Measurements from ENCODE around the gene GATB. TPM values are rescaled to one million over a fixed set of nuclear protein-coding genes. Genes with fewer than 3 reads are reported as not detected.
A peak's percentile ranks its signal among the peaks of the same experiment; 100 is the strongest.

GATB gene
- polyA plus RNA-seq, 1 donor: 35.6 TPM

DNA sequence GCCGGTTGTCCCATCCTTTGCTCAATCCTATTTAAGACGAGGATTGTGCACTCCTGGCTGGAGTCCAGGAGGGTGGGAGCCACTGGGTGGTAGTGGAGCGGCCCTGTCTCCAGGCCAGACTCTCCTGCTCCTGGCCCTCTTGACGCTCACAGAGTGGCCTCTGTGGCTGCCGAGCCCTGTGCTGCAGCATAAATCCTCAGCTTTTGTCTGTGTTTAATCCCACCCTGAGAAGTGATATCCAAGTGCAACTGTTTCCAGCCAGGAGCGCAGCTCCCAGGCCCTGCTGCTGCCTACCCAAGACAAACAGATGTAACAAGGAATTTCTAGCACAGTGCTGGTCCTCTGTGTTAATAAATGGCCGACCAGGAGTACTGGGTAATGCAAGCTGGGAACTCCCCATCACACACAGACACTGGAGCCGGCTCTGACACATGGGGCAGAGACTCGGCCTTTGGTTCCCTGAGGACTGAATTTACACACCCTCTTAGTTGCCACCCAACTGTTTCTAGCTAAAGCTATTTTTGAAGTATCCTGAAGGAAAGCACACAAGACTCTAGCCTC lies 85.3 kb downstream of the GATB start:
- no peak for DNase-seq

- no peak for DNase-seq
Observed at GRCh38 chr4:151674804-151675391, 85.9 kb downstream of the GATB start.

GRCh38 chr4:151673908-151674520 lies 86.8 kb downstream of the GATB start:
- DNase-seq: no peak

DNA sequence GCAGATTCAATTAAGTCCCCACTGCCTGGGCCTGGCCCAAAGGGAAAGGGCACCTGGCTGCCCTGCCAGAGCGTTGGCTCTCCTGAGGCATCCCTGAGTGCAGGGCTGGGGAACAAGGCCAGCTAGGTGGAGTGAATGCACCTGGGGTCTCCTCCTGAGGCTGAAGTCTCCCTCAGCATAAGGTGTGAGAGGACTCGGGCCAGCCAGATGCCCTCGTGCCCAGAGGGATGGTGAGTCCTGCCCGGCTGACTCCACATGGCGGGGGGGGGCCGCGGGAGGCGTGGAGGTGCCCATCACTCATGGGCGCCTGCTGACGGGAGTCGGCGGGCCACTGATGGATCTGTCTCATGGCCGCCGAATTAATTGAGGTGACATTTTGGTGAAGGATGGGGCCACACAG lies 87.8 kb downstream of the GATB start:
- no peak for DNase-seq

- DNase-seq: no peak
Observed at GRCh38 chr4:151671541-151672059, 89.2 kb downstream of the GATB start.

DNA sequence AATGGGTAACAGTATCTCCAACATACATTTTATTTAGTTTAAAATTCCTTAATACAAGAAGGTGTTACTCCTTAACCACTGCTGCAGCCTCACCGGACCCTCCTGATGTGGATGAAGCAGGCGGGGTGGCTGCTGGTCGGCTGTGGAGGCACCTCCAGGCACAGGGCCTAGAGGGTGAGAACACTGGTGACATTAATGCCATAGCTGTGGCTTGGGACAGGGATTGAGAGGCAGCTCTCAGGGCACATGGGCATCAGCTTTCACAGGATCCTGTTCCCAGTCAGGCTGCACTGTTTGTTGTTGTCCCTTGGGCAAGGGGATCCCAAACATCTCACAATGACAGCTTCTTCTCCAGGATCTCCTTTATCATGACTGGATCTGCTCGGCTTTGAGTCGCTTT lies 90.0 kb downstream of the GATB start:
- DNase-seq: no peak

DNA sequence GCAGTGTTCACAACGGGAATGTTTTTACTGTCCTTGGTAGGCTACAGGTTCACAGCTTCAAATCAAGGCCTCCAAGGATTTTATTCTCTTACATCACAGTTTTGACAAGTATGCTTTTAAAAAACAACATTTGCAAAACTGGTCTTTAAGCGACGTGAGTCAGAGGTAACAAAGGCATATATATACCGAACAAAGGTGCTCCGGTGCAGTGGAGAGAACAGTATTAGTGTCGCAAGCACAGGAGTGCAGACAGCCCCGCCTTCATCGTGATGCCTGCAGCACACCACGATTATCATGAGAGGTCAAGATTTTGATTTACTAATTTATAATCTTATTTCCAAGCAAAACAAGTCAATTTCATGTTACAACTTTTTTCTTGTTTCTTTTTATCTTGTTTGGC lies 90.8 kb downstream of the GATB start:
- no peak for DNase-seq

DNA sequence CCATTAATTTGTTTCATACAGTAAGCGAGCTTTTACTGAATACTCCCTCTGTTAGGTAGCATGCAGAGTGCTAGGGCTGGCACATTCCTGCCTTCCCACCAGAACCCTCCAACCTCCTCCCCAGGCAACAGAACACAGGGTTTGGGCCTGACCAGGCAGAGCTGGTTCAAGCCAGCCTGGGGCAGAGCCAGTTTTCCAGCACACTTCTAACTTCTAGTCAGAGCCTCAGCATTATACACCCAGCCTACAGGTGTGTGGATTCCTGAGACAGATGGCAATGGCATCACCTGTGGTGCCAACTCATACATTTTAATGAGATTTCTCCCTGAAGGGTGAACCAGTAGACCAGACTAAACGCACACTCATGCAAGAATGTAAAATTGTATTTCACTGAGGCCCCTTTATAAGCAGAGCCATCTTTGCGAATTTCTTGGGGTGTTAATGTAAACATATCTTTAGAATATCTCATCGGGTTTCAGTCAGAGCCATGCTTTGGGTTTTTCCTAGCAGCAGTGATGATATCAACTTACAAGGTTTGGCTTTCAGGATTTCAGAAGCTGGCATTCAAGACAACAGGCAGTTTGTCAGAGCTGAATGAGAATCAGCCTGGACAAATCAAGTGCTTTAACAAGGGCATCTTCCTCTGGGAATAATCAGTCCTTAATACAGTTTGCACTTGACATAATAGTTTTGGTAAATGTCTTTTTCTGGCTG lies 92.0 kb downstream of the GATB start:
- DNase-seq: no peak

- DNase-seq: no peak
Observed at GRCh38 chr4:151667666-151668065, 93.1 kb downstream of the GATB start.

- DNase-seq: peak; percentile 59
Observed at GRCh38 chr4:151667048-151667447, 93.8 kb downstream of the GATB start.

GRCh38 chr4:151666501-151666900 lies 94.3 kb downstream of the GATB start:
- no peak for DNase-seq

- DNase-seq: no peak
Observed at GRCh38 chr4:151665785-151666127, 95.1 kb downstream of the GATB start.

DNA sequence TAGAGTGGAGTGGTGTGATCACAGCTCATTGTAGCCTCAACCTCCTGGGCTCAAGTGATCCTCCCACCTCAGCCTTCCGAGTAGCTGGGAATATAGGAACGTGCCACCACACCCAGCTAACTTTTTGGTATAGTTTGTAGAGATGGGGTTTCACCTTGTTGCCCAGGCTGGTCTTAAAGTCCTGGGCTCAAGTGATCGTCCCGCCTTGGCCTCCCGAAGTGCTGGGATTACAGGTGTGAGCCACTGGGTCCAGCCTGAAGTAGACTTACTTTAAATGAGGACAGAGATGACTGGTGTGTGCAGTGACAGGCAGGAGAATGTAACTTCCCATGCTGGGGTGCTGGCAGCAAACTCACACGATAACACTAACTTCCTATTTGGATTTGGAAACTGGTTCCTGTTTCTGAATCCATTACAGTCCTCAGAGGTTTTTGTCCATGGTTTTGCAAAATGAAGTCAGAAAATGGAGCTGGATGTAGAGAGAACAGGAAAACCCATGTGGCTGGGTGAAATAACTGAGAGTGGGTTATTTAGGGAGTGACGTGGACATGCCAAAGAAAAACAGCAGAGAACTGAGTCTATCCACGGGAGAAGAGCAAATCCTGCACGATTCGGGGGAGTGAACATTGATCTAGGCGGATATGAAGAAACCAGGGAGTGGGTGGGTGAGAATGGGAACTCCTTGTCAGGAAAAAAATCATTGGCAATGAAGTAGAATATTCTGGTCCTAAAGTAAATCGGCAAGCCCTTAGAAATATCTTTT lies 95.6 kb downstream of the GATB start:
- DNase-seq: no peak

DNA sequence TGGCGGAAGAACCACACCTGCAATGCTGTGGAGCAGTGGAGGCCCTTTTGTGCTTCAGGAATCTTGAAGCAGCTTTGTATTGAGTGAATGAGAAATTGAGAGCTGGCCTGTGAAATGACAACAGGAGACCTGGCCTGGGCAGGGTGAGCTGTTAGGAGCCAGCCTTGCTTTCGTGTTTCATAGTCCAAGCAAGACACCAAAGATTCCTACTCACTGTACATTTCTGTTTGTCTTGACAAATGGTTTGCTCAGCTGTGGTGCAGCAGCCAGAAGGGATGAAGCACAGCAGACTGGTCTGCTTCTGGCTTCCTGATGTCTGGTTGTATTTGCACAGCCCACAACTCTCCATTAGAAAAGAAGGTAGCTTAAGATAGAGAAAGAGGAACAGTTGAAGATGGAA lies 96.5 kb downstream of the GATB start:
- no peak for DNase-seq

- DNase-seq: no peak
Observed at GRCh38 chr4:151663109-151663508, 97.7 kb downstream of the GATB start.

- DNase-seq: no peak
Observed at GRCh38 chr4:151661873-151662272, 98.9 kb downstream of the GATB start.

DNA sequence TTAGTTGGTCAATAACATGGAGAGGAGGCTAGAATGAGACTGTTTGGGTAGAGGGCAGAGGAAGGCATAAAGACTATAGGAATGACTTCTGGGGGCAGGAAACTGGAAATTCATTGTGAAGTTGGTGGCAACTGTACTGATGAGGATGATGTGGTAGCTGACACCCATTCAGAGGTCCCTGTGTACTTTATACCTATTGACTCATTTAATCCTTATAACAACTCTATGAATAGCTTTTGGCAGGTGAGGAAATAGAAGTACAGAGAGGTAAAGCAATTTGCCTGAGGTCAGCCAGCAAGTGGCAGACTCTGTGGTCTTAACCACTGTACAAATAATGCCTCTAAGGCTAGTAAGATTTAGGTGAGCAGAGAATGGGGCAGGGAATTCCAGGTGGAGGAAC lies 100.1 kb downstream of the GATB start:
- DNase-seq: no peak

DNA sequence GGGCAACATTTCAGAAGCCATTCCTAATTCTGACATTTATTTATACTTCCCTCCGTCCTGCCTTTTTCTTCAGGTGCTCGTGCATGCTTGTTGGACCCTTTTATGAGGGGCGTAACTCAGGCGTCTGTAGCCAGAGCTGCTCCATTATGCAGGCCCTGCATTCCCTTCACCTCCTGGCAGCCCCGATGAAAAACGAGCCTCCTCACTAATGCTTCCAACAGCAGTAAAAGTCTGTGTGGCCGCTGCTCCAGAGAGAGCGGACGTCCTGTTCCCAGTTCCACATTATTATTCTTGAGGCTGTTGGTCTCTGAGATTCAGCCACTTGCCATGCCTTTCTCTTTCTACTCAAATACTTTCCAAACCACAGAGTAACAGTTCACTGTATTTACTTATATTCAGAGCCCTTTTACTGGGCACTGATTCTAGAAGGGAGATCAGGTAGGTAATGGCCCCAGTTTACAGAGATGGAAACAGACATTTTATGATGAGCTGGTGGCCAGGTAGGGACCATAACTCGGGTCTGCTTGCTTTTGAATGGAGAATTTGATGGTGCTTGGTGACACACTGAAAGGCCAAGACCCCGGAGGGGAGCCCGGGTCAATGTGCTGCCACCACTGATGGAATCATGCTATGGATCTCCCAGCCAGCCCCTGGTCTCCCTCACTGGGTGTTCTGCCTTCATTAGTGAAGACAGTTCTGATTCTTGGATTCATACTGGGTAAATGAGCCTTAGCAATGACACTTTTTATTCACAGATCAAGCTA lies 101.0 kb downstream of the GATB start:
- peak; percentile 64 for DNase-seq

GRCh38 chr4:151658959-151659600 lies 101.7 kb downstream of the GATB start:
- DNase-seq: no peak

GRCh38 chr4:151657896-151658295 lies 102.9 kb downstream of the GATB start:
- DNase-seq: no peak

DNA sequence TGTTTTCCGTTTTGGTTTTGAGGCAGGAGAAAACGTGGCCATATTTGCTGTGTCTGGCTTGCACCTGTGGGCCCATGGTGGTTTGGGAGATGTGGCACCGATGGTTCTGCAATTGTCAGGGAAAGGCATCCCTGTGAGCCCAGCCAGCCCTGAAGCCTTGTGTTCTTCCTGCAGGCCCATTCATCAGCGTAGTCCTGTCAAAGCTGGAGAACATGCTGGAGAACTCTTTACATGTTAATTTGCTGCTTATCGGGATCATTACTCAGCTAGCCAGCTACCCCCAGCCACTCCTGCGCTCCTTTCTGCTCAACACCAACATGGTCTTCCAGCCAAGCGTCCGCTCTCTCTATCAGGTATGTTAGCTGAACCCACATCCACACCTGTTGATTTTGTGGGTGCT lies 104.7 kb downstream of the GATB start:
- DNase-seq: no peak
